NCI-H187 (cell line): Measurements from ENCODE around the gene ATP8B3.
"Not testable (repeated sequence)": the region's sequence is repeated elsewhere in the genome, so short reads cannot be mapped to it uniquely, and the experiment has no call there.

Experiments
- DNase-seq, 2 experiments: peaks; one replicate each; lab custom pipeline; 2025; lab: John Stamatoyannopoulos, UW

ATP8B3 gene

GRCh38 chr19:1769645-1769985, 42.5 kb downstream of the ATP8B3 start:
- DNase-seq, result no peak

- no peak for DNase-seq
Observed at GRCh38 chr19:1768918-1769644, 43.0 kb downstream of the ATP8B3 start.

- DNase-seq, result no peak
Observed at GRCh38 chr19:1768248-1768647, 43.8 kb downstream of the ATP8B3 start.

- peak in 1 of 2 experiments; percentile 14 for DNase-seq
Observed at GRCh38 chr19:1767464-1767933, 44.6 kb downstream of the ATP8B3 start.

- no peak for DNase-seq
Observed at GRCh38 chr19:1766800-1767352, 45.2 kb downstream of the ATP8B3 start.

GRCh38 chr19:1765904-1766799, 45.9 kb downstream of the ATP8B3 start:
- no peak for DNase-seq

- DNase-seq, result no peak
Observed at GRCh38 chr19:1765232-1765903, 46.7 kb downstream of the ATP8B3 start.

GRCh38 chr19:1764729-1765128, 47.3 kb downstream of the ATP8B3 start:
- DNase-seq, result no peak

GRCh38 chr19:1763648-1764639, 48.1 kb downstream of the ATP8B3 start:
- no peak for DNase-seq

- DNase-seq, result no peak
Observed at GRCh38 chr19:1762243-1763117, 49.6 kb downstream of the ATP8B3 start.

GRCh38 chr19:1761528-1762242, 50.4 kb downstream of the ATP8B3 start:
- DNase-seq, result no peak

GRCh38 chr19:1760786-1761527, 51.1 kb downstream of the ATP8B3 start:
- DNase-seq, result not testable (repeated sequence)

GRCh38 chr19:1760020-1760419, 52.1 kb downstream of the ATP8B3 start:
- no peak for DNase-seq

GRCh38 chr19:1758959-1759903, 52.8 kb downstream of the ATP8B3 start:
- no peak for DNase-seq

- no peak for DNase-seq
Observed at GRCh38 chr19:1758231-1758577, 53.9 kb downstream of the ATP8B3 start.

GRCh38 chr19:1757468-1758230, 54.4 kb downstream of the ATP8B3 start:
- no peak for DNase-seq
